ENCODE data around the gene SIPA1L3.

DNA sequence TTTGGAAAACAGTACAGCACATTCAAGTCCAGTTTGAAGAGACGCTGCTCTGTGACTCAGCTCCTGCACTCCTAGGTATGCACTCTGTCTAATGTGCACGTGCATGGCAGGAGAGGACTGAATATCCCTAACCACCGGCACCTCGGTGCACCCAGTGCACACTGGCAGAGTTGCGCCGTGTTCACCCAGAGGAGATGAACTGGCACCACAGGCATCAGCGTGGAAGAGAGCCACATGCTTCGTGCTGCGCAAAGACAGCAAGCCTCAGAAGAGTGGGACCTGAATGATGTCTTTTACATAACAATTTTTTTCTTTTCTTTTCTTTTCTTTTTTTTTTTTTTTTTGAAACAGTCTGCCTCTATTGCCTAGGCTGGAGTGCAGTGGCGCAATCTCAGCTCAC is 194.7 kb downstream of the SIPA1L3 start:
- TF ChIP-seq CTCF (IDR thresholded peaks at IDR 0.05) (no peak), POLR2A (IDR thresholded peaks at IDR 0.05) (no peak)

Measured in heart left ventricle (tissue), 13 donors.